ENCODE results near the gene TNNT3.

GRCh38 chr11:1978720-1979473 lies 59.4 kb downstream of the TNNT3 start:
- TF ChIP-seq POLR2A (IDR thresholded peaks at IDR 0.05) (no peak), CTCF (IDR thresholded peaks at IDR 0.05) (no peak)
